Measurements from ENCODE around the gene ADTRP.

- TF ChIP-seq CTCF (IDR thresholded peaks at IDR 0.05) (no peak), POLR2A (IDR thresholded peaks at IDR 0.05) (no peak)
Observed at GRCh38 chr6:11682561-11682975, 96.0 kb downstream of the ADTRP start.

All from uterus (tissue), 2 donors.